NCI-H2196 (cell line): ENCODE measurements around the gene TRAPPC6A.
"Not testable (repeated sequence)": the region's sequence is repeated elsewhere in the genome, so short reads cannot be mapped to it uniquely, and the experiment has no call there.

ENCODE experiments used
- DNase-seq: peaks from one replicate; lab custom pipeline; 2025; ENCODE audit not compliant: unreplicated experiment; lab: John Stamatoyannopoulos, UW

Gene TRAPPC6A

DNA sequence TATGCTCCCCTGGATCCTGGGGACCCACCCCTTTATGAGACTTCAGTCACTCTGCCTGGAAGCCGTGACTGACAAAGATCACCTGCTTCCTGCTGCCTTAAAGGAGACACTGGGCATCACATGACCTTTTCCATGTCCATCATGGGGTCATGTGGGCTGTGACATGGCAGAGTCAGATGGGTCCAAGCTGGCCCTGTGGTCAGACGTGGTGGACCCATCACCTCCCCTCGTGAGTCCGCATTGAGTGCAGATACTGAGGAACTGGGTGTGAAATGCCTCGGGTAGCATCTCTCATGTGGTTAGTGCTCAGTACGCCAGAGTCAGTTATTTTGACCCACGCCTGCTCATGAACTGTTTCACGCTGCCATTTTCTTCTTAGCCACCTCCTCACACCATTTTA lies 44.4 kb downstream of the TRAPPC6A start:
- no peak for DNase-seq

GRCh38 chr19:45130888-45131615 lies 47.0 kb downstream of the TRAPPC6A start:
- DNase-seq: peak; percentile 93

DNA sequence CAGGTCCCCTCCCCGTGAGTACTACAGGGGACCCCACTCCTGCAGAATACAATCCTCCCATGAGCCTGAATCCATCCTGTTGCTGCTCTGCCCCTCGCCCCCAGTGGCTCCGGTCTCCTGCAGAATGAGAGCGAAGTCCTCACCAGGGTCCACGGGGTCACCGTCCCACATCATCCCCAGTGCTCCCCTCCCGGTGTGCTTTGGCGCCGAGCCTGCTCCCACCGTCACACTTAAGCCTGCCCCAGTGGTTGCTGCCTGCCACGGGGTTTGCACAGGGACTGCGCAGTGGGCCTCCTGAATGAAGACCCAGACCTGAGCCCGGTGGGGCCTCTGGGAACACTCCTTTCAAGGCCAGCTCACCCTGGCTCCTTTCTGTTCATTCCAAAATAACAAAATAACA lies 47.8 kb downstream of the TRAPPC6A start:
- no peak for DNase-seq

DNA sequence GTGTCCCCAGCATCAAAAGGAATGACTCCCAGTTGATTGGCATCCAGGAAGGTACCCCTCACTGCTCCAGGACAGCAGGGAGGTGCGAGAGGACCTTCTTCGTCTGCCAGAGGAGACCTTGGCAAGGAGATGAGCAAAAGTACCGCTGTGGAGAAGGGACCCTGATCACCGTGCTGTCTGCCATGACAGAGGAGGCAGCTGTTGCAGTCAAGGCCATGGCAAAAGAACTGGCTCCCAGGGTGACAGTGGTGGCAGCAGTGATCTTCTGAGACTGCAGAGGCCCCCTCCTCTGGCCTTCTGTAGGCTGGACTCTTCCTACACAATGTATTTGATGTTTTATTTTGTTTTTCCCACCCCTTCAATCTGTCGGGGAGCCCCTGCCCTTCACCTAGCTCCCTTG lies 49.2 kb downstream of the TRAPPC6A start:
- no peak for DNase-seq

GRCh38 chr19:45128146-45128545 lies 49.9 kb downstream of the TRAPPC6A start:
- DNase-seq: no peak

- no peak for DNase-seq
These were observed 51.4 kb downstream of the TRAPPC6A start for GRCh38 chr19:45126654-45127053.

GRCh38 chr19:45125975-45126493 lies 52.0 kb downstream of the TRAPPC6A start:
- peak; percentile 74 for DNase-seq

GRCh38 chr19:45125360-45125759 lies 52.7 kb downstream of the TRAPPC6A start:
- DNase-seq: no peak

DNA sequence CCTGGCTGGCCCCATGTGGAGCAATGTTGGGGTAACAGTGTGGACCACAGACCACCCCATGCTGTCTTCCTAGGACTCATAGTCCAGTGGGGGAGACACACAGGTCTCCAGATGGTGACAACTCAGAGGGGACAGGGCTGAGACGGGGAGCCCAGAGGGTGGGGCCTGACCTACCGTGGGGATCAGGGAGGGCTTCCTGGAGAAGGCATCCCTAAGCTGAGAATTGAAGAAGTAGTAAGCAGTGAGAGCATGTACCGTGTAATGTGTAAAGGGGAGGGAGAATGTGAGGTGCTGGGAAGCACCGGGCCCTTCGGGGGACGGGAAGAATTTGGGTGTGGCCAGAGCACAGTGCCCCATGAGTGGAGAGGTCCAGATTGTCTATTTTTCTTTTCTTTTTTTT lies 54.0 kb downstream of the TRAPPC6A start:
- no peak for DNase-seq

DNA sequence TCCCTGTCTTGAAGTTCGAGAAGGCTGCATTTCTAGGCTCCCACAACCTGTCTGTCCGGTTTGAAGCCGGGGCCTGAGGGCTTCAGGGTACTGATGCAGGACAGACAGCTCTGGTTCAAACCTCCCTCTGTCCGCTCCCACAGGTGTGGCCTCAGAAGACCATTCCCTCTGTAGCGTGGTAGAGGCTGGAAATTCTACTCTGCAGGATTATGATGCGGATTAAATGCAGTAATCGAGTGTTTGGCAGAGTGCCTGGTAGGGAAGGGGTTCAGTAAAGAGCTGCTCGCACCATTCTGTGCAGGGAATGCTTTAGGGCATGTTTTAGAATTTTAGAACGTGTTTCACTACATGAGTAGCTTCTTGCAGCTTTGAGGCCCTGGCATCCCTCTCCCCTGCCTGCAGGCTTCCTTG lies 54.6 kb downstream of the TRAPPC6A start:
- no peak for DNase-seq

GRCh38 chr19:45122832-45123231 lies 55.2 kb downstream of the TRAPPC6A start:
- no peak for DNase-seq

DNA sequence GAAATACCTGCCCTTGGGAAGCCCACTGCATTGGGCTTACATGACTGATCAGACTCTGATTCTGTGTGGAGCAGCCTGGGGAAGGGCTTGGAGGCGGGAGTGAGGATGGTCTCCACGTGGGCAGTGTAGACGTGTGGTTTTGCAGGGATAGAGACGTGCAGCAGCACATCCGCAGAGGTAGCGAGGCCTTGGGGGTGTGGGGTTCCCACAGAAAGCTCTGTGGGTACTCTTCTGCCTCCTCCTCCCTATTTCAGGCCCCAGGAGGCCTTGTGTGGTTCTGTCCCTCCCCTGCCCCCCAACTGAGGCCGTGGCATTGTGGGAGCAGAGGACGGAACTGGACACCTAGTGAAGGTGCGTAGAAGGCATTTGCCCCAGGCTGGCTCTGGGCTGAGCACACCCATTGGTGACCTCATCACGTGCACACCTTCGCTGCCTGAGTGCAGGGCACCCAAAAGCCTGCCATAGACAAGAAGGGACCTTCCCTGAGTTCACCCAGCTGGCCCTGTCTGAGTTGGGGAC lies 56.2 kb downstream of the TRAPPC6A start:
- no peak for DNase-seq

- DNase-seq: no peak
These were observed 58.5 kb downstream of the TRAPPC6A start for GRCh38 chr19:45119582-45119981.

GRCh38 chr19:45118591-45119355 lies 59.3 kb downstream of the TRAPPC6A start:
- DNase-seq: not testable (repeated sequence)

DNA sequence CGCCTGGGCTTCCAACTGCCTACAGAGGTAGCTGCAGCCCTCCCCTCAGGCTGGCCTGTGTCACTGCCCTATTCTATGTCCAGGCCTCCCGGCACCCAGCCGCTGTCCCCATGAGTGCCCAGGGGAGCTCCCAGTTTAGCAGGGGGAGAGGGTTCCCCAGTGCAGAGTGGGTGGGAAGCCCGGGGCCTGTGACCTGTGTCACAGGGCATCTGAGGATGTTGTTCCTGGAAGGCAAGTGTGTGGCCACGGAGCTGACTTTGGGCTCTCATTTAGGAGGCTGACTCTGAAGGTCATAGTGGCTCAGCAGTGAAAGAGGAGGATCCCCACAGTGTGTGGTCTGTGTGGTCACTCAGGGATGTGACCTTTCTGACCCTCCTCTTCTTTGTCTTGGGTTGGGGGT lies 59.9 kb downstream of the TRAPPC6A start:
- DNase-seq: no peak

DNA sequence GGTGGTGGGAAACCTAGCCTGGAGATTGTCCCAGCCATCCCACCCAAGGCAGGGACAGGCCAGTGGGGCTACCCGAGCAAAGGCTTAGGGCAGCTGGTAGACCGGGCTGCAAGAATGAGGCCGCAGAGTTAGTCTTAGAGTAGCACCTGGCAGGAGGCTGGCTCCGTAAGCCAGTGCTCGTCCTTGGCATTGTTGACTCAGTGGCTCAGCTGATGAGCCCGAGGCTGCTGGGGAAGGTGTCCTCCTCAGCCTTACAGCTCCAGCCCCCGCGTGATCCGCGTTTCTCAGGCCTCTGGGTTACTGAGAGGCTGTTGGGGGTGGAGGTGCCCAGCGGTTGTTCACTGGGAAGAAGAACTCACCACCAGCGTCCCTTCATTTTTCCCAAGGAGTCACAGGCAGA lies 60.4 kb downstream of the TRAPPC6A start:
- DNase-seq: peak; percentile 52

GRCh38 chr19:45117167-45117594 lies 60.9 kb downstream of the TRAPPC6A start:
- DNase-seq: peak; percentile 38

DNA sequence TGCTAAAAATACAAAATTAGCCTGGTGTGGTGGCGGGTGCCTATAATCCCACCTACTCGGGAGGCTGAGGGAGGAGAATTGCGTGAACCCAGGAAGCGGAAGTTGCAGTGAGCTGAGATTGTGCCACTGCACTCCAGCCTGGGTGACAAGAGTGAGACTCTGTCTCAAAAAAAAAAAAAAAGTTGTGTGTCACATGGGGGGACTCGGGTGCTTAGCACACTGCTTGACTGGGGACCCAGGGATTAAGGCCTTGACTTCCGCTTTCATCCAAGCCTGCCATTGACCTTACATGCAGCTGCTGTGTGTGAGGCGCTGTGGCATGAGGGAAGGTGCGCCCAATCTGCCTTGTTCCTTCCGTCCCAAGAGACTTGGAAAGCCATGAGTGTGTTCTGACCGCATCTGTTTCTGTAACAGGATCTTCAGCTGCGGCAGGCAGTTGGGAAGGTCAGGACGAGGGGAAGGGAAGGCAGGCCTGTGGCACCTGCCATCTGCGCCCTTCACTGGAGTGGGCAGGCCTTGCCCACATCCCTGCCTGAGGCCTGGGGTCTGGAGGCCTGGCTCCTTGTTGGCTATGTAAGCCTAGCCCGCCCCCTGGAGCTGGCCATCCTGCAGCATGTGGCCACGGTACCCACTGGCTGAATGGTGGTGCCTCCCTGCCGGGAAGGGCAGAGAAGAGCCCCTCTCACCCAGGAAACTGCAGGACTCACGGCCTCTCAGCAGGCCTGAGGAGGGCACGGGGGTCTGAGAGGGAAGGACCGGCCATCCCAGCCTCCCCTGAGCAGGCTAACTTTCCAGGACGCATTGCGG lies 62.0 kb downstream of the TRAPPC6A start:
- DNase-seq: peak; percentile 81

DNA sequence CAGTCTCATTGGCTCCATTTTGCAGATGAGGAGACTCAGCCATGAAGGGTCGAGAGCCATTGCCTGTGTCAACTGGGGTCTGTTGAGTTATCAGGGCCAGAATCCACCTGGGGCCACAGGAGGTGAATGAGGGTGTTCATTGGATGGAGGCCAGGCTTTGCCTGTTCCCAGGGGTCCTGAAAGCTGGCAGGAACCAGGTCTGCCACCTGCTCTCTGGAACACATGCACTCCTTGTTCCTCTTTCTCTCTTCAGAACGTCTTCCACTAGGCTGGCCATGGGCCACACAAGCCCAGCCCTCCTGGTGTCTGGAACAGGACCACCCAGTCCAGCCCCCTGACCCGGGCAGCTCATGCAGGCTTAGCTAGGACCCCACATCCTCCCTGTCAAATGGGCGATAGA lies 63.9 kb downstream of the TRAPPC6A start:
- no peak for DNase-seq

DNA sequence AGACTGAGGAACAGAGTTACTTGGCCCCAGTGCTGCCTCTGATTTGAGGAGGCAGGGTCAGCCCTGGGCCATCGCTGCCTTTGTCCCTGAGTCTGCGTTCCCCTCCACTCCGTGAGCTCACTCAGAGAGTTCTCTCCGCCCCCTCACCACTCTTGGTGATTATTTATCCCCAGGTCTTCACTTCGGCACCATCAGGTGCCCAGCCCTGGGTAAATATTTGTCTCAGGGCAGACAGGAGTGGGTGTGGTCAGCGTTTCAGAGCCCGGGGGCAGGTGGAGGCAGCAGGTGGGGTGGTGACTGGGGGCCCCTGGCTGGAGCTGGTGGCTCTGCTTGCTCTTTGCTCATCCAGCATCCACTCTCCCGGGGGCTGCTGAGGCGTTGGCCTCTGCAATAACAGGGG lies 64.4 kb downstream of the TRAPPC6A start:
- peak; percentile 83 for DNase-seq
